ENCODE results near the gene CHMP1B. TPM values are rescaled to one million over a fixed set of nuclear protein-coding genes. Genes with fewer than 3 reads are reported as not detected.

Gene CHMP1B, protein sequence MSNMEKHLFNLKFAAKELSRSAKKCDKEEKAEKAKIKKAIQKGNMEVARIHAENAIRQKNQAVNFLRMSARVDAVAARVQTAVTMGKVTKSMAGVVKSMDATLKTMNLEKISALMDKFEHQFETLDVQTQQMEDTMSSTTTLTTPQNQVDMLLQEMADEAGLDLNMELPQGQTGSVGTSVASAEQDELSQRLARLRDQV
- 10 to 100 TPM; 50.5 to 54.8 (median 53.7) TPM for polyA plus RNA-seq (ENCODE audit: insufficient read length in 4 of 4)

DNA sequence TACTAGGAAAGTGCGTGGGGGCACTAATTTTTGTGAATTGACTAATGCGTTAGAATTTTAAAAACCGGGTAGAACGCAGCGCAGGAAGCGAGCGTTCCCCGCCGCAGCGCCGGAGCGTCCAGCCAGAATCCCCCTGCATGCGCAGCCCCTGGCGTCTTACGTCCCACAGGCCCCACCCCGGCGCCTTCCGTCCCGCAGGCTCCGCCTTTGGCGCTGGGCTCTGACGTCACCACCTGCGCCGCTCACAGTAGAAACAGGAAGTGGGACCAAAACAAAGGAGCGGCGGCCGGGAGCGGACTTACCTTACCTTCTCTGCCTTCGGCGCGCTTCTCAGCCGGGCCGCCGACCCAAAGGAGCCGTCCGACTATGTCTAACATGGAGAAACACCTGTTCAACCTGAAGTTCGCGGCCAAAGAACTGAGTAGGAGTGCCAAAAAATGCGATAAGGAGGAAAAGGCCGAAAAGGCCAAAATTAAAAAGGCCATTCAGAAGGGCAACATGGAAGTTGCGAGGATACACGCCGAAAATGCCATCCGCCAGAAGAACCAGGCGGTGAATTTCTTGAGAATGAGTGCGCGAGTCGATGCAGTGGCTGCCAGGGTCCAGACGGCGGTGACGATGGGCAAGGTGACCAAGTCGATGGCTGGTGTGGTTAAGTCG is at the start of gene CHMP1B:
CHMP1B (plus strand) TSS at position 268 of the 660 bp plus-strand sequence; CDS start at position 367, 99 bp downstream.
- peak; percentile 94 to 96 (median 95) for DNase-seq (ENCODE audit: low read depth in 4 of 4, low spot score in 3 of 4)

DNA sequence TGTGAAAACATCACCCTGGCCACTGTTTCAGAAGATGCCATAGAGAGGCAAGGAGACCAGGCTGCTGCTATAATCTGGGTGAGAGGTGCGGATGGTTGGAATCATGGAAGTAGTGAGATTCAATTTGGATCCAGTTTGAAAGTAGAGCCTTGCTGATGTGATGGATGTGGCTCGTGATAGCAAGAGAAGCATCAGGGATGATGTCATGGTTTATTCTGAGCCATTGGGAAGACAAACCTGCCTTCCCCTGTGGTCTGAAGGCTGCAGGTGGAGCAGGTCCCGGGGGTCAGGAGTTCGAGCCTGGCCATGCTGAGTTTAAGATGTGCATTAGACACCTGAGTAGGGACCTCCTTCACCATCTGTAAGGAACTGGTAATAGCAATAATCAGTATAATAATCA is 49.6 kb upstream of the CHMP1B start:
- no peak for DNase-seq (ENCODE audit: low read depth in 4 of 4, low spot score in 3 of 4)

DNA sequence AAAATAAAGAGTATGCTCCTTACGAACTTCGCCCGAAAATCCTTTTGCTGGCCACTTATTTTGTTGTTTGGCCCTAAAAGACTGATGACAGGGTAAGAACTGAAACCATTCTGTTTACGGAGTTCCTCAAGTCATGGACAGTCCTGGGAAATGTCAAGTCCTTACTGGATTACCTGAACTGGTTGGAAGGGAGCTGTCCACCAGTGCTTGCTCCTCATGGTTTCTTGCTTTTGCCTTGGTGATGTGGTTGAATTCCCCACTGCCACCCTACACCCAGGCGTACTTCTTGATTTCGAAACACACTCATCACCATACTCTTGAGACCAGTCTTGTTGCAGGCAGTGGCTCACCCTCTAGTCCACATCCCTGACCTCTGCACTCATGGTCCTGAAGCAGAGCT is 49.1 kb upstream of the CHMP1B start:
- no peak for DNase-seq (ENCODE audit: low read depth in 4 of 4, low spot score in 3 of 4)

DNA sequence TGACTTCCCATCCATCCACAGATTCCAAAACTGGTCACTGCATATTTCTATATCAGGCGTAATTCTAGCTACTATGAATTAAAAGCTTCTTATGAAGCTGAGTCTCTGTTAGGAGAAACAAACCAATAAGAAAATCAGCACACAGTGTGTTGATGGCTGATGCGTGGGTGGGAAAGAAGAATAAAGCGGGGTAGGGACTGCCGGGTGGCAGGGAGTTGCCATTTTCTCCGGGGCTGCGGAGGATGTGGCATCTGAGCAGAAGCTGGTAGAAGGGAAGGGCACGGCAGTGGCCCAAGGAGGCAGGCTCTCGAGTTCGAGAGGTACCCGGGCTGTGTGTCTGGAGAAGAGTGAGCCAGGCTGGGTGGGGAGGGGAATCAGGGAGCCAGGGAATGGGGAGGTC is 48.6 kb upstream of the CHMP1B start:
- no peak for DNase-seq (ENCODE audit: low read depth in 4 of 4, low spot score in 3 of 4)

DNA sequence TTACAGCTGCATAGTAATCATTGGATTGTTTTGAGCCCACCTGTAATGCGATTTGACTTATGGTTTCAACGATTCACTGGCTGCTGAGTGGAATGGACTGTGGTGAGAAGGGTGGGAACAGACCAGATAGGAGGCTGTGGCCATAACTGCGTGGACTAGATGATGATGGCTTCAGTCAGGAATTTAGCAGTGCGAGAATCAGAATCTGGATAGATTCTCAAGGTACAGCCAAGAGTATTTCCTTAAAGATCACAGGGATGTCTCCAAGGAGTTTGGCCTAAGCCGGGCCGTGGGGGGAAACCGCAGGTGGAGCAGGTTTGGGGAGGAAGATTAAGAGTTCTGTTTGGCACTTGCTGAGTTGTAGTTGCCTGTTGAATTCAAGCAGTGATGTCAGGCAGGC is 44.0 kb upstream of the CHMP1B start:
- DNase-seq (ENCODE audit: low read depth in 4 of 4, low spot score in 3 of 4) = no peak

DNA sequence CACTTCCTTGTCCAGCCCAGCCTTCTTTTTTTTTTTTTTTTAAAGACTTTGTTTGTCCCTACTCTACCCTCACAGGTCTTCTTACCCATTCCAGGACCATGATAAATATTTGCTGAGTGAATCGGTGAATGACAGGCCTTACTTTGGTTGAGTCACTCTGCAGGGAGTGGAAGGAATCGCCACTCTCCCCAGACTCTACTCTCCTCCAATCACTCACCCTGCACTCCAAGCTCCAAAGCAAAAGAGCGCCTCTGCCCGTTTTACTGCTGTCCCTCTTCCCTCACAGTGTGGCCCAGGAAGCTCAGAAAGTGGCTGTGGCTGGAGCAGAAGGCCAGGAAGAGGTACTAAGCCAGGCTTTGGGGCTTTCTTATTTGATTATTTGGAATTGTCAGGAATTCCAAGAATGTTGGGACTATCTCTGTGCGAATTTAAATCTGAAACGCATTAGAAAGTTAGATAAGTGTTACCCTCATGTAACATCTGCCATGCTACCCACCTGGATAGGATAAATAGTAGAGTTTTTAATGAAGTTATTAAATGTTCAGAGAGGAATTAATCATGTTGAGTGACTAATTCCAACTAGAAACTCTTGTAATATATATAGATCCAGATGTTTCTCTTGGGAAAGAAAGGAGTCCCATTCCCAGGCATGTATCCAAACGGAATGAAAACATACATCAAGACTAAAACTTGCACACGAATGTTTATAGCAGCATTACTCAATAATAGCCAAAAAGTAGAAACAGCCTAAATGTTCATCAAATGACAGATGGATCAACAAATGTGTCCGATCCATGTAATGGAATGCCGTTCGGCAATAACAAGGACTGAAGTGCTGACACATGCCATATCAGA is 43.0 kb upstream of the CHMP1B start:
- no peak for DNase-seq (ENCODE audit: low read depth in 4 of 4, low spot score in 3 of 4)

DNA sequence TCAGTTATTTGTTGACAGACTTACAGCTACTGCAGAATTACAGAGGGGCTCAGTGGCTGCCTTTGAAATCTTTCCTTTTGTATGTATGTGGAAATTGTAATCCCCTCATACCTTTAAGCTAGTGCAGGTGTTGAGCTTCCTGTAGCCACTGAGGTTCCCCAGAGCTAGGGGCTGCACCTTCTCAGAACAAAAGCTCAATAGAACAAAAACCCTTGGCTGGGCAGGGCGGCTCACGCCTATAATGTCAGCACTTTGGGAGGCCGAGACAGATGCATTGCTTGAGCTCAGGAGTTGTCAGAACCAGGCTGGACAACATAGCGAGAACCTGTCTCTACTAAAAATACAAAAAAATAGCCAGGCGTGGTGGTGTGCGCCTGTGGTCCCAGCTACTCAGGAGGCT is 41.3 kb upstream of the CHMP1B start:
- DNase-seq (ENCODE audit: low read depth in 4 of 4, low spot score in 3 of 4) = no peak

DNA sequence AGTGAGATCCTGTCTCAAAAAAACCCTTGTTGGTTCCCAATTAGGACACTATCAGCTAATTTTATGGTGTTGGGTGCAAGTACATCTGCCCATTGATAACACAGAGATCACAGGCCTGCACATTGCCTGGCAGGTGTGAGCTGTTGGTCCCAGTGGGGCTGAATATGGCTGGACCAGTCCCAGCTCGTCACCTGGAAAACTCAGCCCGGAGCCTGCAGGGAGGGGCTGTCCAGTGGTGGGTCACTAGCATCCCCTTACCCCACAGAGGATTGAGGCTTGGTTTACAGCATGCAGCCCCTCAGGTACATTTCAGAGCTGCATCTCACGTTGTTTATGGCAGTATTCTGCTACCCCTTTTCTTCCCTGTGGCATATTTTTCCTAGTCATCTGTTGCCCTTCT is 40.8 kb upstream of the CHMP1B start:
- no peak for DNase-seq (ENCODE audit: low read depth in 4 of 4, low spot score in 3 of 4)

DNA sequence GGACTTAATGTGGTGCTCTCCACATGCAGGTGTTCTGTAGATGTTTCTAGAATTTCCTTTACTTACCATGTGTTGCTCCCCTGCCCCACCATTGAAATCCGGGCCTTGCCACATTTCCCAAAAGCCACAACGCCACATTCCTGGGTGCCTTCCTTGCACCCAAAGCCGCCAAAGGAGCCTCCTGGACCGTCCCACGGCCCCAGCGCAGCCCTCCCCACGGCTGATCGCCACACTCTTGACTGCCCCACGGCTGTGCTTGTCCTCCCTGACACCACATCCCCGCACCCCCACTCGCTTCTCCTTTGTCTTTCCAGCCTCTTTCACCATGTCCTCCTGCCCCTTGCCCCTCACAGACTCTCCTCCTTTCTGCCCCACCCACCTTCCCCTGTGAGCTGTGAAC is 40.2 kb upstream of the CHMP1B start:
- no peak for DNase-seq (ENCODE audit: low read depth in 4 of 4, low spot score in 3 of 4)

DNA sequence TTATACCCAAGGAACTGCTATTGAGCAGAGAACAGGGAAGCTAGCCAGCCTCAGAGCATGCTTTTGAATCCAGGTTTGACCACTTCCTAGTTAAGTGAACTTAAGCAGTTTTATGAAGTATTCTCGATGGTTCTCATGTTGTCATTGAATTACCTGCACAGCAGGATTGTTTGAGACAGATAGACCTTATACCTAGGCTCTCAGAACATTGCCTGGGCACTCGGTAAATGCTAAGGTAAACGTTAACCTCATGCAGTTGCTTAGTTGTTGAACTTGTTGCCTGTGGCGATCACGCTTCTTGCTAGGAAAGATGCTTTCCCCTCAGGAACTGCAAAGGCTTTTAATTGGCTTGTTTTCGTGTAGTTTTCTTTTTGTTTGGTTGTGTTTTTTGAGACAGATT is 34.0 kb upstream of the CHMP1B start:
- DNase-seq (ENCODE audit: low read depth in 4 of 4, low spot score in 3 of 4) = no peak

DNA sequence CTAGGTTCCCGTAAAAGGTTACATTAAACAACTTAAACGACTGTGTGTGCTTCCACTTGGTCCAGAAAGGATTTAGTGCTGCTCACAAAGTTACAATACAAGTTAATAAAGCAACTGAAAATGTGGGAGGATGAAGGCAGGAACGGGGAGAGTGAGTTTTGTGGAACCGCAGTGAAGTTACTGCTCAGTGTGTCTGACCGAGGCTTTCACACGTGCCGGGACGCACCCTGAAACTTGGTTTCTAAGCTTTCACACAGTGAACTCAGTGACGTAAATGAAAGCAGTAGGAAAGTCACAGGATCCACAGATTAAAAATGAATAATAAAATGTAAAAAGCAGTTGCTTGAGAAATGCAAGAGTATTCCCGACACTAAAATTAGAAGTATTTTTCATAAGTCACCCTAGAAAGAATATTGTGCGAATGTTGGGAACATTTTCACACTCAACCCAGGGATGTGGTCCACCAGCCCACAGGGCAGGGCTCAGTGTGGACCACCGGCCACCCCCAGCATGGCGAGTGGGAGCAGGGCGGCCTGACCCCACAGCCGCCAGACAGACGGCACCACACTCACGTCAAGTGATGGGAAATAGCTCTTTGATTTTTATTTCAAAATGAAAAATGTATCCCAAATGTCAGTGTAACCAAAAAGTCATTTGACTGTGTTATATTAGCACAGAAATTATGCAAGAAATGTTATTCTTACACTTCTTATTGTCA is 32.6 kb upstream of the CHMP1B start:
- DNase-seq (ENCODE audit: low read depth in 4 of 4, low spot score in 3 of 4) = no peak

DNA sequence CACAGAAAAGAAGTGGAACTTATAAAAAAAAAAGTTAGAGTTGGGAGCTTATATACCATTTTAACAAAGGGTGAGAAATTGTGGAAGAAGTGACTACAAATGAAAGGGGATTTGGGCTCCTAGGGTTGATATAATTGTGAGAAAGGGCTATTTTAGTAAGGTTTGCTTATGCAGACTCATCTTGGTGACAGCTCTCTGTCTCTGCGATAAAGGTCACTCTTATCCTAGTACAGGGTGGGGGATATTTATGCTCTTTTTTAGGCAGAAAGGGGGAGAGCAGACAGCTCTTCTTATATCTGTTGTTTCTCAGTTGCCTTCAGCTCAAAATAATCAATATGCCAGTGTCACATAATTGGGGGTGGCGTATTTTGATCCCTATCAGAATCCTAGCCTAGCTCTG is 31.3 kb upstream of the CHMP1B start:
- DNase-seq (ENCODE audit: low read depth in 4 of 4, low spot score in 3 of 4) = no peak

DNA sequence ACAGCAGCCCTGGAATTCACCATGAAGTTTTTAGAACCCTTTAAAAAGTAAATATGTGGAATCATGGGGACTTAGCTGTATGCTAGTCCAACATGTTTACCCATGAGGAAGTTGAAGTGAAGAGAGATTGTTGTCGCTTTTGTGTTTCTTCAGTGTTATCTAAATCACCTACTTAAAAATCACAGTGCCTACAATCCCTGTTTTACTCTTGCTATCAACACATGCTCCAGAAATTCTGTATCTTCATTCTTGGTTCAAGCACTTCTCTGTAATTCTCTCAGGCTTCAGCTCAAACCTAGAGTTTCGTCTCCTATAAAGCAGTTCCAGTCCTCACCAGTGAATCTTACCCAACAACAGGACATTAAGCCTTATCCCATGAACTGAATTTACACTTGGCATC is 30.5 kb upstream of the CHMP1B start:
- no peak for DNase-seq (ENCODE audit: low read depth in 4 of 4, low spot score in 3 of 4)

DNA sequence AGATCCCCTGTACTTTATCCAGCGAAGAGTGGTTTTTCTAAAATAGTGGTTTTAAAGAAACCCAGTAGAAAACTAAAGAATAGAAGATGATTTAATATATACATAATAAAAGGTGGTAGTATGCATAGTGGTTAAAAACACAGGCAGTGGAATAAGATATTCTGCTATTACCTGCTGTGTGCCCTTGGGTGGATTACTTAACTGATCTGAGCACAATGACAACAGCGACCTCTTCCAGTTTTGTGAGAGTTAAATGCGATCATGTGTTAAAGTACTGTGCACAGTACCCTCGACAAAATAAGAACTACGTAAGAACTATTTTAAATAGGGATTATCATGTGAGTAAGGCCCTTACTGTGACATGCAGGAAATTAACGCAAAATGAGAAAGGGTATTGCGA is 30.0 kb upstream of the CHMP1B start:
- DNase-seq (ENCODE audit: low read depth in 4 of 4, low spot score in 3 of 4) = no peak

DNA sequence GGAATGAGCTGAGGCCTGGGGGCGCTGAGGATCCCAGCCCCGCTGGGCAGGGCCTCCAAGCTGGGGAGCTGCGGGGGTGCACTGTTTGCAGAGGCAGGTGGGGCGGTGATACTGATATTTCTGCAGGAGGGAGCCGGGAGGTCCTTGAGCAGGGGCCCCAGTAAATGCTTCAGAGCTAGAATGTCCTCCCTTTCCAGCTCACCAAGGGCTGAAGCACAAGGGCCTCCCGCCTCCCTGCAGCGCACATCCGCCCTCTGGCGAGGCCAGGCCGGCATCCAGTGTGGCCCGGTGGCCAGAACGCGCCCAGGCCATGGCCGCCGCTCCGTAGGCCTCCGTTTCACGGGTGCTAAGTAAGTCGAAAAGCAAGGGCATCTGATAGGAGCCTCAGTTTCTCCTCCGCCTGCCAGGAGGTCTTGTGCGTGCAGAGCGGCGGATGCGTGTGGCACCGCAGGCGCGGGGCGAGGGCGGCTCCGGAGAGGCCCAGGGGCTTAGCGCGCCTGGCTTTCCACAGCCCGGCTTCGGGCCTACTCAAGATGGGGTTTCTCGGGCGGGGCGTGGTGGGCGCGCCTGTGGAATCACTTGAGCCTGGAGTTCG is 29.5 kb upstream of the CHMP1B start:
- no peak for DNase-seq (ENCODE audit: low read depth in 4 of 4, low spot score in 3 of 4)

DNA sequence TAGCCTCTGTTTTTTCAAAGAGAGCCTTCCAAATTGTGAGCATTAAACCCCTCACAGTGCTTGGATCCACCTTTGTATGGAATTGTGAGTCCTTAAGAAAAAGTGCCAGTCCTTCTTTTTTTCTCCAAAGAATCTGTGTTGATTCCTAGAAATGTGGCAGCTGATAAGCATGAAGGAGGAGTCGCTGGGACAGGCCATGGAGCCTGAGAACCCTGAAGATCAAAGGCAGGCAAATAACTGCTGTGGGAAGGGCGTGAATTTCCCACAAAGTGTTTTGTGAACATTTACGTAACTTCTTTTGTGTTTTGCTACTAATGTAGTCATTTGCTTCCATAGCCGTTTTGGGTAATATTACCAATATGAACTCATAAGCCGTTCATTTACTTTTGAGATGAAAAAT is 27.7 kb upstream of the CHMP1B start:
- no peak for DNase-seq (ENCODE audit: low read depth in 4 of 4, low spot score in 3 of 4)

DNA sequence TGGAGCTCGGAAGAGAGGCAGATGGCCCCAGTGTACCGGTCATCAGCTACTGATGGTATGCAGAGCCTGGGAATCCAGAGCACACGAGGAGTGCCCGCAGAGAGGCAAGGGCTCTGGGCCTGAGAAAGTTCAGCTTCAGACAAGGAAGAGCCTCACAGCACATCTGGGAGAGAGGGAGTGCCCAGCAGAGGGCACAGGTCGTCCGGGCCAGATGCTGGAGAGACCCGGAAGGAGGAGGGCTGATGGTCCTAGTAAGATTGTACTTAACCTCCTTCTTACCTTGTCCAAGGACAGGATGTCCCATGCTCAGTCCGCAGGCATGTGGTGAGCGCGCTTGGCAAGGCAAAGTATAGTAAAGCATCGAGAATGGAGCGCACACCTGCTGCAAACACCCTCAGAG is 24.4 kb upstream of the CHMP1B start:
- no peak for DNase-seq (ENCODE audit: low read depth in 4 of 4, low spot score in 3 of 4)

DNA sequence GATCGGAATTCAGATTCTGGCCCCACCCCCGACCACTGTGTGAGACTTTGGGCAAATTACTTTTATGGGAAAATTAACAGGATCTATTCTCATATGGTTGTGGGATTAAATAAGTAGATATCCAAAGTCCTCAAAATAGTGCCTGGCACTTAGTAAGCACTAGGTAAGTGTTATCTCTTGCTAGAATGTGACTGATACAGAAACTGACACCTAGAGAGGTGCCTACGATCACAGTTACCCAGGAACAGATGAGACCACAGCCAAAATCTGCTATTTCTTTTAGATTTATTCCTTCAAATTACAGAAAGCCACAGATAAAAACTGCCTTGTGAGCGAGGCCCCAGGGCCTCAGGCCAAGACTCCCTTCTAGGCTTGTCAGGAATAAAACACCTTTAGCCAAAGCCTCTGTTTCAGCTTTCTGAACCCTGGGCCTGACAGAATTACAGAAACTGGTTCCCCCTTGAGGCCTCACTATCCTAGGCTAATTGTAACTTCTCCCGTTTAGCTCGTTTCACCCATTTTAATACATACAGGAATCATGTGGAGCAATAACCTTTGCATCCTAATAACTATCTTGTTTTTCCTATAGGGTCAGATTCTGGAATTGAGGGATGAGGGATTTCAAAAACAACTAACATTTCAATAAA is 22.3 kb upstream of the CHMP1B start:
- no peak for DNase-seq (ENCODE audit: low read depth in 4 of 4, low spot score in 3 of 4)

DNA sequence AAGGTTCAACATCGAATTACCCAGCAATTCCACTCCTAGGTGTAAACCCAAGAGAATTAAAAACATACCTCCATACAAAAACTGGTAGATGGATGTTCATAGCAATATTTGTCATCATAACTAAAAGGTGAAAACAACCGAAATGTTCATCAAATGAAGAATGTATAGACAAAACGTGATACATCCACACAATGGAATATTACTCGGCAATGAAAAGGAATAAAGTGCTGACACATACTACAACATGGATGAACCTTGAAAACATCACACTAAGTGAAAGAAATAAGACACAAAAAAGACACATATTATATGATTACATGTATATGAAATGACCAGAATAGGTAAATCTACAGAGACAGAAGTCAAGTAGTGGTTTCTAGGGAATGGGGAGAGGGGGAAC is 20.6 kb upstream of the CHMP1B start:
- DNase-seq (ENCODE audit: low read depth in 4 of 4, low spot score in 3 of 4) = no peak

DNA sequence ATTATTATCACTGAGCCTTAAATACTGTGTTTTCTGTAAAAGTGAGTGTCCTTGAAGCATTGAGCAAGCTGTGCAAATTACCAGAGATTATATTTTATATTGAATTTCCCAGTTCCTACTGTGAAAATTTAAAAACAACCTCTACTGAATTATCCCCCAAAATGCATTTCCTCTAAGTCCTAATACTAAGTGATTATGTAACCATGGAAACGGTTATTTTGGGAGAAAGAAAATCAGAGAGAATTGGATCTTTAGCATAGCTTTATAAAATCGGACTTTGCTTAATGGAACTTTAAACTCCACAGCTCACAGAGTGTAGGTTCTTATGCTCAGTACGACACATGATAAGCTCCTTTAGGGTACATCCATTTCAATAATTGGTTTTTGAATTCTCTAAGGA is 19.3 kb upstream of the CHMP1B start:
- no peak for DNase-seq (ENCODE audit: low read depth in 4 of 4, low spot score in 3 of 4)
